NB4 (cell line): ENCODE data around the gene MESD.

Experiments used
- MAX ChIP-seq: IDR thresholded peaks from 2 replicates; pipeline ENCODE4 v1.6.1; 2011; ENCODE audit warnings: low read depth, low read length
- POLR2A ChIP-seq: IDR thresholded peaks from 2 replicates; pipeline ENCODE4 v1.6.1; 2011; ENCODE audit warnings: mild to moderate bottlenecking; ENCODE audit not compliant: insufficient read length; ENCODE audit errors: extremely low read depth
- TF ChIP-seq, protein P1 (sequence below): IDR thresholded peaks from one replicate; pipeline ENCODE4 v1.5.1; 2012; ENCODE audit warnings: low read depth, low read length

DNA sequence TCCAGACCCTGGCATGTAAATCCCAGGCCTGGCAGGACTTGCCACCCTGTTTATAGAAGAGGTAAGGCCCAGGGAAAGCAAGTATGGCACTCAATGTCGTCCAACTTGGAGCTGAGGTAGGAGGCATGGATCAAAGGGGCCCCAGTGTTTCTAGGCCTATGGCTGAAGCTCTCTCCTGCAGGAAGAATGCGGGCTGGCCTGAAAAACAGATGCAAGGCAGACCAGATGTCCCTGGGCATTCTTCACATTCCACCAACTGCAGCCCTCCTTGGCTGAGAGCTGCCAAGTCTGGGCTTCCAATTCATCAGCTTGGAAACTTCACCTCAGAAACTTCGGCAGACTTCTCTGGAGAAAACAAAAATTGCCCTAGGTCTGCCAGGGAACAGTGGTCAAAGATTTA is 22.2 kb downstream of the MESD start:
- TF ChIP-seq MAX (no peak), POLR2A (no peak)
- TF ChIP-seq, protein P1, sequence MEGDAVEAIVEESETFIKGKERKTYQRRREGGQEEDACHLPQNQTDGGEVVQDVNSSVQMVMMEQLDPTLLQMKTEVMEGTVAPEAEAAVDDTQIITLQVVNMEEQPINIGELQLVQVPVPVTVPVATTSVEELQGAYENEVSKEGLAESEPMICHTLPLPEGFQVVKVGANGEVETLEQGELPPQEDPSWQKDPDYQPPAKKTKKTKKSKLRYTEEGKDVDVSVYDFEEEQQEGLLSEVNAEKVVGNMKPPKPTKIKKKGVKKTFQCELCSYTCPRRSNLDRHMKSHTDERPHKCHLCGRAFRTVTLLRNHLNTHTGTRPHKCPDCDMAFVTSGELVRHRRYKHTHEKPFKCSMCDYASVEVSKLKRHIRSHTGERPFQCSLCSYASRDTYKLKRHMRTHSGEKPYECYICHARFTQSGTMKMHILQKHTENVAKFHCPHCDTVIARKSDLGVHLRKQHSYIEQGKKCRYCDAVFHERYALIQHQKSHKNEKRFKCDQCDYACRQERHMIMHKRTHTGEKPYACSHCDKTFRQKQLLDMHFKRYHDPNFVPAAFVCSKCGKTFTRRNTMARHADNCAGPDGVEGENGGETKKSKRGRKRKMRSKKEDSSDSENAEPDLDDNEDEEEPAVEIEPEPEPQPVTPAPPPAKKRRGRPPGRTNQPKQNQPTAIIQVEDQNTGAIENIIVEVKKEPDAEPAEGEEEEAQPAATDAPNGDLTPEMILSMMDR: no peak
